Measurements from ENCODE around the gene FUNDC1.

DNA sequence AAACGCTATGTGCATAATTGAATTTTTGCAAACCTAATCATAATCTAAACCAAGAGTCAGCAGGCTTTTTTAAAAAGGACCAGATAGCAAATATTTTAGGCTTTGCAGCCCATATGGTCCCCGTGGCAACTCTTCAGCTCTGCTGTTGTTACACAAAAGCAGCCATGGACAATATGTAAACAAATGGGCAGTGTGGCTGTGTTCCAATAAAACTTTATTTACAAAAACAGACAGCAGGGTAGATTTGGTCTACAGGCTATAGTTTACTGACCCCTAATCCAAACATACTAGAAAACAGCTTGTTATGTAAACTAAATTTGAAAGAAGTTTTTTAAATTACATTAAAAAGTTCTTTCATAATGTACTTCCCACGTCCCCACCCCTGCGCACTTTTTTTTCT is 53.1 kb downstream of the FUNDC1 start:
- TF ChIP-seq, protein P1, sequence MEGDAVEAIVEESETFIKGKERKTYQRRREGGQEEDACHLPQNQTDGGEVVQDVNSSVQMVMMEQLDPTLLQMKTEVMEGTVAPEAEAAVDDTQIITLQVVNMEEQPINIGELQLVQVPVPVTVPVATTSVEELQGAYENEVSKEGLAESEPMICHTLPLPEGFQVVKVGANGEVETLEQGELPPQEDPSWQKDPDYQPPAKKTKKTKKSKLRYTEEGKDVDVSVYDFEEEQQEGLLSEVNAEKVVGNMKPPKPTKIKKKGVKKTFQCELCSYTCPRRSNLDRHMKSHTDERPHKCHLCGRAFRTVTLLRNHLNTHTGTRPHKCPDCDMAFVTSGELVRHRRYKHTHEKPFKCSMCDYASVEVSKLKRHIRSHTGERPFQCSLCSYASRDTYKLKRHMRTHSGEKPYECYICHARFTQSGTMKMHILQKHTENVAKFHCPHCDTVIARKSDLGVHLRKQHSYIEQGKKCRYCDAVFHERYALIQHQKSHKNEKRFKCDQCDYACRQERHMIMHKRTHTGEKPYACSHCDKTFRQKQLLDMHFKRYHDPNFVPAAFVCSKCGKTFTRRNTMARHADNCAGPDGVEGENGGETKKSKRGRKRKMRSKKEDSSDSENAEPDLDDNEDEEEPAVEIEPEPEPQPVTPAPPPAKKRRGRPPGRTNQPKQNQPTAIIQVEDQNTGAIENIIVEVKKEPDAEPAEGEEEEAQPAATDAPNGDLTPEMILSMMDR (conservative IDR thresholded peaks at IDR 0.05 in 1 of 2, IDR thresholded peaks at IDR 0.05 in 1 of 2; ENCODE audit: extremely low read depth in 1 of 2, insufficient read depth in 1 of 2, low read depth in 1 of 2, low read length in 2 of 2), result no peak
- TF ChIP-seq EZH2 (IDR thresholded peaks at IDR 0.05; ENCODE audit: borderline replicate concordance, low read length), result no peak

All from mammary epithelial cell (primary cell).